Peyer's patch (tissue), 4 donors: ENCODE measurements around the gene FGF21. TPM values are rescaled to one million over a fixed set of nuclear protein-coding genes. Genes with fewer than 3 reads are reported as not detected.
"Not testable (repeated sequence)": the region's sequence is repeated elsewhere in the genome, so short reads cannot be mapped to it uniquely, and the experiment has no call there.

Experiments
- DNase-seq, 3 donors: peaks; one replicate each; pipeline ENCODE4 v3.0.0-alpha.2; 2017 to 2019
- H3K27ac ChIP-seq, 4 donors: fragments of 200-600 bp; sonication (generic); one replicate each; pipeline ENCODE4 v1.5.1; 2016 to 2019
- H3K27me3 ChIP-seq, 2 donors: fragments of 200-600 bp; sonication (generic); one replicate each; pipeline ENCODE4 v1.5.1; 2019
- H3K36me3 ChIP-seq, 3 donors: fragments of 200-600 bp; sonication (generic); one replicate each; pipeline ENCODE4 v1.5.1; 2016 to 2019
- H3K4me1 ChIP-seq, 4 donors: fragments of 200-600 bp; sonication (generic); one replicate each; pipeline ENCODE4 v1.5.1; 2016 to 2019
- H3K4me3 ChIP-seq, 4 donors: fragments of 200-600 bp; sonication (generic); 1 replicate in 3 of 4; 2 replicates in 1 of 4; pipeline ENCODE4 v1.5.1; 2016 to 2019; ENCODE audit warnings: mild to moderate bottlenecking in 1 of 4
- H3K9me3 ChIP-seq, 4 donors: fragments of 200-600 bp; sonication (generic); one replicate each; pipeline ENCODE4 v1.5.1; 2016 to 2019; ENCODE audit warnings: mild to moderate bottlenecking in 1 of 4
- CTCF ChIP-seq, 6 experiments: fragments of 450-650 bp in 4 of 6; fragments of 200-600 bp in 2 of 6; sonication (generic) in 1 of 6; IDR thresholded peaks; one replicate each; pipeline ENCODE4 v1.5.1; 2017 to 2019; ENCODE audit warnings: antibody characterized with exemption in 6 of 6, mild to moderate bottlenecking in 3 of 6, moderate library complexity in 1 of 6
- POLR2A ChIP-seq, 2 donors: fragments of 450-650 bp; IDR thresholded peaks; one replicate each; pipeline ENCODE4 v1.5.1; 2017; ENCODE audit warnings: antibody characterized with exemption in 2 of 2, mild to moderate bottlenecking in 2 of 2, moderate library complexity in 2 of 2
- total RNA-seq, 4 donors: library from RNA; depleted of rRNA; stranded (reverse); fragments of >200 nt; gene quantifications; one replicate each; pipeline ENCODE4 v1.1.0, GENCODE V29; 2016

The FGF21 gene
- total RNA-seq, 4 donors from 2014 or later, result not detected

- Histone ChIP-seq H3K36me3 (no peaks in the 10 kb centered on the region), H3K27me3 (no peaks in the 10 kb centered on the region), H3K4me1 (no peaks in the 10 kb centered on the region), H3K27ac (peak overlapping the region in 1 of 4 donors; percentile 10), H3K4me3 (no peak overlapping the region), H3K9me3 (no peaks in the 10 kb centered on the region)
- DNase-seq, result no peak
- TF ChIP-seq CTCF (IDR thresholded peaks at IDR 0.05), result no peak
- no peak for TF ChIP-seq POLR2A (IDR thresholded peaks at IDR 0.05)
Measured at GRCh38 chr19:48760504-48761205, 5.3 kb downstream of the FGF21 start.

DNA sequence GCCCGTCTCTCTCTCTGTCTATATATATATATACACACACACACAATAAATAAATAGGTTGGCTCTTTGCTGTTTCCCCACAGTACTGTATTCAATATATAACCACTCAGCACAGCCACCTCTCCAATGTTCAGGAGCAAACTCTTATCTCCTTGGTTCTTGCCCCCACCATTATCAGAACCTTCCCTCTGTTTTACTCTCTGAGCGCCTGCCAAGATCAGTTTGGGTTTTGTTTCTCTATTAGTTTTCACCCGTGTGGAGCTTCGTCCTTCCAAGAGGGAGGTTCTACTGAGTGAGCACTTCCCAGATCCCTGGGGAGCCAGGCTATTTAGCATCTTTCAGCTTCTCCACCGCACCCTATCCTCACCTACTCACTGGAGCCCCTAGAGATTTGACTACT lies 10.5 kb downstream of the FGF21 start:
- not testable (repeated sequence) for H3K27me3 ChIP-seq, H3K27ac ChIP-seq, H3K4me1 ChIP-seq, H3K36me3 ChIP-seq, DNase-seq, H3K9me3 ChIP-seq, H3K4me3 ChIP-seq

DNA sequence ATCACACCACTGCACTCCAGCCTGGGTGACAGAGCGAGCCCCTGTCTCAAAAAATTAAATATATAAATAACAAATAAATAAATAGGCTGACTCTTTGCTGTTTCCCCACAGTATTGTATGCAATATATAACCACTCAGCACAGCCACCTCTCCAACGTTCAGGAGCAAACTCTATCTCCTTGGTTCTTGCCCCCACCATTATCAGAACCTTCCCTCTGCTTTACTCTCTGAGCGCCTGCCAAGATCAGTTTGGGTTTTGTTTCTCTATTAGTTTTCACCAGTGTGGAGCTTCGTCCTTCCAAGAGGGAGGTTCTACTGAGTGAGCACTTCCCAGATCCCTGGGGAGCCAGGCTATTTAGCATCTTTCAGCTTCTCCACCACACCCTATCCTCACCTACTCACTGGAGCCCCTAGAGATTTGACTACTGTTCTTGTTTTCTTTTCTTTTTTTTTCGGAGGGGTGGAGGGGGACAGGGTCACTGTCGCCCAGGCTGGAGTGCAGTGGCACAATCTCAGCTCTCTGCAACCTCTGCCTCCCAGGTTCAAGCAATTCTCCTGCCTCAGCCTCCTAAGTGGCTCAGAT lies 12.9 kb downstream of the FGF21 start:
- not testable (repeated sequence) for H3K9me3 ChIP-seq, H3K4me1 ChIP-seq, DNase-seq, H3K27me3 ChIP-seq, H3K4me3 ChIP-seq, H3K27ac ChIP-seq, H3K36me3 ChIP-seq

DNA sequence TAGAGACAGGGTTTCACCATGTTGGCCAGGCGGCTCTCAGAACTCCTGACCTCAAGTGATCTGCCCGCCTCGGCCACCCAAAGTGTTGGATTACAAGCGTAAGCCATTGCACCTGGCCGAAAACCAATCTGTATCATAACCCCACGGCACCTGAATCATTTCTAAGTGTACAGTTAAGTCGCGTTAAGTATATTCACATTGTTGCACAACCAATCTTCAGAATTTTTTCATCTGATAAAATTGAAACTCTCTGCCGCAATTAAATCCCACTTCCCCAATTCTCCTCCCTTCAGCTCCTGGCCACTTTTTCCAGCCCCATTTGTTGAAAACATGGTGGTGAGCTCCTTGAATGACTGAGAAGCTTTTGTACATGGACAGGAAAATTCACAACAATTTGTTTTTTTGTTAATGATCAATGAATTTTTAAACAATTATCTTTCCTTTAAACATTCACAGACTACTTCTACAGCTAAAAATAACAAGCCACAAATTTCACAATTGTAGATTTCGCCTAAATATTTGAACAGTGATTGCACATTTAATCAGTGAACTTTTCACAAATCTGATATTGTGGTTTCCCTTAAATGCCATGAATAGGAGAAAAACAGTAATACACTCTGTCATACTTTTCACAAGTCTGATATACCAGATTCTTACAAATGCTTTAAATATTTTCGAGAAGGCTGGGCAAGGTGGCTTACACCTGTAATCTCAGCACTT lies 13.8 kb downstream of the FGF21 start:
- Histone ChIP-seq H3K36me3 (no peaks in the 10 kb centered on the region), H3K27ac (no peak overlapping the region), H3K27me3 (no peaks in the 10 kb centered on the region), H3K4me1 (no peaks in the 10 kb centered on the region), H3K4me3 (no peak overlapping the region), H3K9me3 (no peaks in the 10 kb centered on the region)
- no peak for DNase-seq
- no peak for TF ChIP-seq CTCF (IDR thresholded peaks at IDR 0.05)
- TF ChIP-seq POLR2A (IDR thresholded peaks at IDR 0.05), result no peak

- Histone ChIP-seq H3K27me3 (no peaks in the 10 kb centered on the region), H3K36me3 (no peaks in the 10 kb centered on the region), H3K4me3 (no peak overlapping the region), H3K27ac (no peak overlapping the region), H3K9me3 (no peaks in the 10 kb centered on the region), H3K4me1 (no peaks in the 10 kb centered on the region)
- no peak for TF ChIP-seq POLR2A (IDR thresholded peaks at IDR 0.05)
- TF ChIP-seq CTCF (IDR thresholded peaks at IDR 0.05), result no peak
- DNase-seq, result no peak
Measured at GRCh38 chr19:48770266-48770665, 14.9 kb downstream of the FGF21 start.

DNA sequence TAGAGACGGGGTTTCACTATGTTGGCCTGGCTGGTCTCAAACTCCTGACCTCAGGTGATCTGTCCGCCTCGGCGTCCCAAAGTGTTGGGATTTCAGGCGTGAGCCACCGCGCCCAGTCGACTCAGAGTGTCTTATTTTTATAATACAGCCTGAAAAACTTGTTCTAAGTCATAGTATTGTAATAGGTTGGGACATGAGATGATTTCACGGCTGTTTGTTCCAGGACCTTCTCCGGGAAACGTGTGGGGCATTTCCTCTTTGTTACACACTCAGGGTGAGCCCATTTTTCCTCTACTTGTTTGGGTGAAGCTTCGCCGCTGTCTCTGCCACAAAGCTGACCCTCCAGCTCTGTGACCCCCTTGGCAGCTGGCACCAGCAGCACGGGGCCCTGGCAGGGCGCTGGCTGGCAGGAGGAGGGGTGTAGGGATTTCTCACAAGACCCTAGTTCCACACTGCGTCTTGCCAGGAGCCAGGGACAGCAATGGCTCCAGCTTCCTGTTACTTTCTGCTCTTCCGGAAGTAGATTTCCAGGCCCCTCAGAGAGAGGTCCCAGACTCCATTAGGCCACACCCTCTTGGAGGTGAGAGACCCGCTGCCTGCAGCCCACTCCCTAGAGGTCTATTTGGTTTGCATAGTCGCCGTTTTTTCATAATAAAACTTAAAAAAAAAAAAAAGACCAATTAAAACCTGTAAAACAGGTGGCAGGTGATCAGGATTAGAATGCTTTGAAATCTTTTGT lies 15.6 kb downstream of the FGF21 start:
- H3K9me3 ChIP-seq, result no peaks in the 10 kb centered on the region
- H3K27me3 ChIP-seq, result no peaks in the 10 kb centered on the region
- TF ChIP-seq CTCF (IDR thresholded peaks at IDR 0.05), result no peak
- no peaks in the 10 kb centered on the region for H3K4me1 ChIP-seq
- no peaks in the 10 kb centered on the region for H3K36me3 ChIP-seq
- no peak overlapping the region for H3K27ac ChIP-seq
- H3K4me3 ChIP-seq, result no peak overlapping the region
- DNase-seq, result no peak
